IPS DF 4.7 (cell line): ENCODE results near the gene SNX25.

Experiments
- DNase-seq: peaks from one replicate; pipeline ENCODE4 v3.0.0-alpha.2; 2013; ENCODE audit warnings: low spot score; ENCODE audit errors: extremely low read depth

Gene SNX25

DNA sequence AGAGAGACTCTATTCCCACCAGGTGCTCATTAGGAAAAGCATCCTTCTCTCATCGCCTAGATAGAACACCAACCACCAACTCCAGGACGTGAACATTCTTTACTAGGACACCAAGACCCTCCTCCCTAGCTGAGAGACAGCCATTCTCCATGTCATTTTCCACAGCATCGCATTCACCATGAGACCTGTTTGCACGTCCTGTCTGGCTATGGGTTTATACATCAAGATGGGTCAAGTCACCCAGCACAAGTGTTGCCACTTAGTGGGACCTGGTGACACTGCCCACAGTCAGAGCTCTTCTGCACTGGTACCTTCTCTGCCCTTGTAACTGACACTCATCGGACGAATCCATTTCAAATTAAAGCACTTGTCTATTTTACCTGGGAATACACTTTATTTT, 168.9 kb downstream of the SNX25 start:
- no peak for DNase-seq

DNA sequence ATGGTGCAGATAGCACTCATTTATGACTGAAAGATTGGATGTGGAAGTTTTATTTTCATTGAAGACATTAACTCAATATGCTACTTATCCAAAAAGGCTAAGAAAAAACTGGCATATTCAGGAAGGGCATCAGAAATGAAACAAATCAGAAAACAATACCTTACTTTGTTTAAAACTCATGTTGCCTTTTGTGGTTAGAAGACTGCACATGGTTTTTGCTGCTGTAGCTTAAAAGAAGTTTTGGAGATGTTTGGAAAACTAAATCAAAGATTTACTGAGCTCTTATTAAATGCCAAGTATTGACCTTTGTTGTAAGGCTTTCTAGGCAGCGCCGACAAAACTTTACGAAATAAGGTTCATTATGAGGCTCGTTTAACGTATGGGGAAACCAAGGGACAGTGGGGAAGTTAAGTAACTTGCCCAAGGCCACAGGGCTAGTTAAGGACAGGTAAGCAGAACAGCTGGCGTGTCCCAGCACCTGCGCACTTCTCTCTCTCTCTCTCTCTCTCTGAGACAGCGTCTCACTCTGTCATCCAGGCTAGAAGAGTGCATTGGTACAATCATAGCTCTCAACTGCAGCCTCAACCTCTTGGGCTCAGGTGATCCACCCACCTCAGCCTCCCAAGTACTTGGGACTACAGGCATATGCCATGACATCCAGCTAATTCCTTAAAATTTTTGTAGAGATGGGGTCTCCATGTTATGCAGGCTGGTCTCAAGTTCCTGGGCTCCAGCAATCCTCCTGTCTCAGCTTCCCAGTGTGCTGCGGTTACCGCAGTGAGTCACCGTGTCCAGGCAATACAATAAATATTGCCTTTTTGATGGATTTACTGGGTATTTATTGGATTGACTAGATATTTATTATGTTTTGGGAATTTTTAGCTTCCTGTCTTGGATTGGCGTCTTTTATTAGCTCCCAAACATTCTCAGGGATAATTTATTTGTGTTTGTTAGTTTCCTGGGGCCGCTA, 170.2 kb downstream of the SNX25 start:
- no peak for DNase-seq

DNA sequence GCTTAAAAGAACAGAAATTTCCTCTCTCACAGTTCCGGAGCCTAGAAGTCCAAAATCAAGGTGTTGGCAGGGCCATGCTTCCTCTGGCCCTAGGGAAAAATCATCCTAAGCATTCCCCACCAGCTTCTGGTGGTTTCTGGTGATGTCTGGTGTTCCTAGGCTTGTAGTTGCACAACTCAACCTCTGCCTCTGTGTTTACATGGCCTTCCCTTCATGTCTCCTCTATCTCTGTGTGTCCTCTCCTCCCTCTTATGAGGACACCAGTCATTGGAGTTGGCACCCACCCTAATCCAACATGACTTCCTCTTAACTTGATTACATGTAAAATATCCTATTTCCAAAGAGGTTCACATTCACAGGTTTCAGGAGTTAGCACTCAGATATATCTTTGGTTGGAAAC, 170.9 kb downstream of the SNX25 start:
- no peak for DNase-seq

DNA sequence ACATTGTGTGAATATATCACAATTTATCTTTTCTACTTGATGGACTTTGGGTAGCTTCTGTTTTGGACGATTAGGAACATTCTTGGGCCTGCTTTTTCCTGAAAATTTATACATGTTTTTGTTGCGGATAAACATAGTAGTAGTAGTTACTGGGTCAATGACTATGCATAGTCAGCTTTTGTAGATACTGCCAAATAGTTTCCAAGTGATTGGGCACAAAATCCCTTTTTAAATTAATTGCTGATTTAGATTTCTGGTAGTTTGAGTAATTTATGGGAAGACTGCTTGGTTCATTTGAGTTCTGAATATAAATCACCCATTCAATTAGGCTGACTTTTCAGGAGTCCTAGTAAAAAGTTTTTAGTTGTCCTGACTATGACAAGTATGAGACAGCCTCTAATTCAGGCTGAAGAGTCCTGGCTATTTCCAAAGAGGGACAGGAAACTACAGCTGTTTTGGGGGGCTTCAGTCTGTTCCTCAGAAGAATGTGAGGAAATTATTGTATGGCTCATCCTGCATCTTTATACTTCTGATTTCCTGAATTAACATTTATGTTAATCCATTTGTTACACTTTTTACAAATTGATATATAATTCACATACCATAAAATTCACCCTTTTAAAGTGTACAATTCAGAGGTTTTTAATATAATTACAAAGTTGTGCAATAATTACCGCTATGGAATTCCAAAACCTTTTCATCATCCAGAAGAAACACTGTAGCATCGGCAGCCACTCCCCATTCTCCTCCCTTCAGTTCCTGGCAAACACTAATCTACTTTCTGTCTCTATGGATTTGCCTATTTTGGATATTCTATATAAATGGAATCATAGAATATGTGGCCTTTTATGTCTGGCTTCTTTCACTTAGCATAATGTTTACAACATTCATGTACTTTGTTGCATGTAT, 172.1 kb downstream of the SNX25 start:
- no peak for DNase-seq

DNA sequence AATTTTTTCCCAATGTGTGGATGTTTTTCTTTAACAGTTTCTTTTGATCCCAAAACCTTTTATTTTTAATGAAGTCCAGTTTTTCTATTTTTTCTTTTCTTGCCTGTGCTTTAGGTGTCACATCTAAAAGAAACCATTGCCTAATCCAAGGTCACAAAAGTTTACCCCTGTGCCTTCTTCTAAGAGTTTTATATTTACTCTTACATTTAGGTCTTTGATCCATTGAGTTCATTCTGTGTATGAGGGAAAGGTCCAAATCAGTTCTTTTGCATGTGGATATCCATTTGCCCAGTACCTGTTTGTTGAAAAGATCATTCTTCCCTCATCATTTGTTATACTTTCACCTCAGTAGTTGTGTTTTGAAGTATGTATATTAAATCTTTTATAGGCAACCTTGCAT, 173.4 kb downstream of the SNX25 start:
- DNase-seq: no peak

DNA sequence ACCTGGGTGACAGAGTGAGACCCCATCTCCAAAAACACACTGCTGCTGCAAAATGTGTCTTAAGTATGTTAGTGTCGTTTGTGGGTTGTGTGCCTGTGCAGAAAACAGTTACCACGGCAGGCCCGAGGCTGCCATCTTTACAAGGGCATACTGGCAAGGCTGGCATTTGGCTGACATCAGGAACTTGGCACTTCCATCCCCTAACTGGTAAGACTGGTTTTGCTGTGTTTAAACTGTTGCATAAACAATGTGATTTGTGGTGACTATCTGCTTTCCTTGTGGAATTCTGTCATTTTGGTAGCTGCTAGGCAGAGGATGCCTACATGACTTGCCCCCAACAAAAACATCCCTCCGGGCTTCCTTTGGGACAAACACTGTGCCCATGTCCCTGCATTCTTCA, 174.1 kb downstream of the SNX25 start:
- DNase-seq: no peak

DNA sequence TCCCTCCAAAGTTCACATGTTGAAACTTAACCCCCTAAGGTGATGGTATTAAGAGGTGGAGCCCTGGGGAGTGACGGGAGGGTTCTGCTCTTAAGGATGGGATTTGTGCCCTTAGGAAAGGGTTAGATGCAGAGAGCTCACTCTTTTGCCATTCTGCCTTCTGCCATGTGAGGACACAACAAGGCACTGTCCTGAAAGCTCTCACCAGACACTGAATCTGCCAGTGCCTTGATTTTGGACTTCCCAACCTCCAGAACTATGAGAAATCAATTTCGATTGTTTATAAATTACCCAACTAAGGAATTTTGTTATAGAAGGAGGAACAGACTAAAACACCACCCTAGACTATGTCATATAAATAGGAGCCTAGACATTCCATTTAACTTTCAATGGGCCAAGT, 174.7 kb downstream of the SNX25 start:
- DNase-seq: no peak

DNA sequence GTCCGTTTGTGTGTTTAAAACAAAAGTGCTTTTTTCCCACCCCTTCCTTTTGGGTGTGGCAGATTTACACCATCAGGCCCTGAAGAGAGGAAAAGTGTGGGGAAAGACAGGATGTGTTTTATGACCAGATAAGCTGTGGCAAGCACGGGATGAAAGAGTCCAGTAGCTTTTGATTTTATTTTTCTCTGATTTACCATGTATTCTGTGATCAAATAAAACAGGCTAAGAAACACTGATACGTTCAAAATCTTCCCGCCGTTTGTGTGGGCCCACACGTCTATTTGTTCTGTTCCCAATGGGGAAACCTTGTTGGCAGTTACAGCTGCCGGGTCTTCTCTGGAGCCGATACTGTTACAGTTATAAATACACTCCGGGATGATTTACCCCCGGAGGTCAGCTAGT, 175.5 kb downstream of the SNX25 start:
- no peak for DNase-seq

DNA sequence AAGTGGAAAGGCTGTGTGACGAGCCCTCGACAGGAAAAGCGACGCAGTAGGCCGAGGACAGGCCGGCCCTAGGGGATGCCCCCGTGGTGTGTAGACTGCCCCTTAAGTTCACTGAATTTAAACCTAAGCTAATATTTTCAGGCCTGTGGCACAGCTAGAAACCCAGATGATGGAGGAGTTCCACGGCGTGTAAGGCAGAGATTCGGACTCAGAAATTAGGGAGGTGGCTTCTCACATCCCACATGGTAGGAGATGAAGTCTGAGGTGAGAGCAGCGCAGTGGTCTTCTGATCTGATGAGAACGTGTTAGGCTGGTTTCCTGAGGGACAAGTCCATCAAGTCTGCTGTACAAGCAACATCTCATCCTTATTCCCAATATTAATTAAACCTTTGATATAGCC, 178.6 kb downstream of the SNX25 start:
- no peak for DNase-seq

DNA sequence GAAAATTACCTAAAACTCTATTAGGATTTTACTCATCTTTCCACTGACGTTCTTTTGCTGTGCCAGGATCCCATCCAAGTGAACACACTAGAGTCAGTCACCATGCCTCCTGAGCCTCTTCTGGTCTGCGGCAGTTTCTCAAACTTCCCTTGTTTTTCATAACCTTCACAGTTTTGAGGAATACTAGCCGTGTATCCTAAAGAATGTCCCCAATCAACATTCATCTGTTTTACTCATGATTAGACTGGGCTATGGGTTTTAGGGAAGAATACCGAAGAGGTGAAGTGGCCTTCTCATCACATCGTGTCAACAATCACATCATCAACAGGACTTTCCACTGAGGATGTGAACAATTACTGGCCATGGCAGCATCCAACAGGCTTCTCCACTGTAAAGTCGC, 181.5 kb downstream of the SNX25 start:
- no peak for DNase-seq

DNA sequence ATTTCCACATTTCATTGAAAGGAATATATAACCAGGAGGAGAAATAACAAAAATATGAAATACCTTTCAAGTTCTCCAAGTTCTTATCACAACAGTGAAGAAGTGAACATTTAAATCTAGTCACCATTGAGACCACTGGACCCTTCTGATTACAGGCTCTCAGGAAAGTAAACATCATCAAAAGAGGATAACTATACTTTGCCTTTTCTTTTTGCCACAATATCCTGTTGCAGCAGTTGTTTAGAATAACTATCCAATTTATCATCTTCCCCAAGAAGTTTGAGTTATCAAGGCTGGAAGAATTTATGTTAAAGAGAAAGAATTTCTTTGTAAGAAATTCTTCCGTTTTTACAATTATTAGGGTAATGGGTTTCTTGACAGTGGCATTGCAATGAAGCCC, 182.8 kb downstream of the SNX25 start:
- no peak for DNase-seq

DNA sequence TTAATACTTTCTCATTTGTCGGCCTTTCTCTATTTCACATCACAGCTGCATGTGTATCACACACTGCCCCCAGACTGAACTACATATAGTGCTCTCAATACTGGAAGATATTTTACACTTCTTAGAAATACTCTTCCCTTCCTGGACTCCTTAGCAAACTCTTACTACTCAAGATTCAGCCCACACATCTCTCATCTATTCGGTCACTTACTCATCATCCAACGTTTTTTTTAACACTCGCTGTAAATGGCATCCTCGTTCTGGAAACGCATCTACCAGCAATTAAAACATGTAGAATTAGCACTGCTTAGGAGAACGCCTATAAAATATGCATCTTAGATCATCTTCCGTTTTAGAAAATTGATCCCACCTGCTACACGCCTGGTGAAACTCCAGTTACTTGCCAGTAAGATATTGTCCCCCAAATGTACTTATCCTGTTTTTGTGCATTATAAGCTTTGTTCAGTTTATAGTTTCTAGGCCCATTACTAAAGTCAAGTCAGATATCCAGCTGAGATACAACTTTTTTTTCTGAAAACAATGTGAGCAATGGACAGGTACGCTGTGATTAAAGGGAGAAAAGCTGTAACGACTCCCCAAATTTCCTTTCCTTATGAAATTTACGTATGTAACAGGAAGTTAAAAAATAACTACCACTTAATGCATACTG, 185.3 kb downstream of the SNX25 start:
- no peak for DNase-seq

DNA sequence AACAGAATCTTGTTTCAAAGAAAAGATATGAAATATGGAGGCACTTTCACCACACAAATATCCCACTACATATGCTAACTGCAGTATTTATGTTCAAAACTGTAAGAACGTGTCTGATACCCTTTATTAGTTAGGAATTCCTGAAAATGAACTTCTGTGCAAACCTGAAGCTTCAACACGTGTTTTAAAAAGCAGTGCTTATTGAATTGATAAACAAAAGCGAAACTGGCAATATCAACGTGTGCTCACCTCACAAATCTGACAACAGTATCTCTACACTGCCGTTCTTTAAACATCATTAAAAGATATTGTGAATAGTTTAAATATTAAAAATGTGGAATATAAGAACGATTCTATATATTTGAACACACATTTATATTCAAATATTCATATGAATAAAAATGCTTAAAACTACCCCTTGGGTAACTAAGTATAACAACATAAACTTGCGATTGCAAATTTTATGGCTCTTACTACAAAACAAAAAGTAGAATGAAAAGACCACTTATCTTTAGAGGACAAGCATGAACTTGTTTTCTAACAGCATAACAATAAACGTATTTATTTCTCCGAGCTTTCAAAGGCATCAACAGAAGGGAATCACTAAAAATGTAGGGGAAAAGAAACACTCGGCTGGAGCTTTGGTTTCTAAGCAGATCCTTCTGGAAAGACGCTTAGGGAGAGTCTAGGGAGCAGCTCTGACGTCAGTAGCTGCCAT, 186.0 kb downstream of the SNX25 start, which contains the start of gene LRP2BP:
LRP2BP (minus strand) TSS at position 687 of the 718 bp plus-strand sequence. CDS start 17,738 bp downstream, outside the sequence.
- no peak for DNase-seq

DNA sequence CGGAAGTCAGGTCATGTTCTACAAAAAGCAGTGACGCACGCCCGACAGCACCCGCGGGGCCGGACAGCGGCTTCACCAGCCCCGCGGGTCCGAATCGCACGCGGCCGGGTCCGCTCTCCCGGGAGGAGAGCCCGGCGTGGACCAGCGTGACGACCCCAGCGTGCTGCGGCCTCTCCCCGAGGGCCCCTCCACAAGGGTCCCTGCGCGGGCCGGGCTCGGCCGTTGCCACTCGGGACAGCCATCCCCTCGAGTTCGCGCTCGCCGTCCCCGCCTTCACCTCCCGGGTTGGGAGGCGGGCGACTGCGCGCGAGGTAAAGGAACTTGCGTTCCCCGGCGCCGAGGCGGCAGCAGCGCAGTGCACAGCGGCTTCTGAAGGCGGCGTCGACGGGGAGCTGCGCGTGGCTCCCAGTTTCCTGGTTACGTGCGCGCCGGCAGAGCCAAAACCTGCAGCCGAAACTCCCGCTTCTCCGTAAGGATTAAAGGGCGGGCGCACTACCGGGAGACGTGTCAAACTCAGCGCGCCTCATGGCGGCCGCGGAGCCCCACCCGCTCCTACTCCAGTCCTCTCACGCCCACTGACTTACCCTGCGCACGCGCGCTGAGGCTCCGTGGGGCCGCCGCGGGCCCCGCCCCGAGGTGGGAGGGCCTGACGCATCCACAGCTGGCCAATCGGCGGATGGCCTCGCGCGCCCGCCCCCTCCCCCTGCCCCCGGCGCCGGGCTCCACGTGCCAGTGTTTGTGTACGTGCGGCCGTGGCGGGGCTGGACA, 186.7 kb downstream of the SNX25 start:
- no peak for DNase-seq

DNA sequence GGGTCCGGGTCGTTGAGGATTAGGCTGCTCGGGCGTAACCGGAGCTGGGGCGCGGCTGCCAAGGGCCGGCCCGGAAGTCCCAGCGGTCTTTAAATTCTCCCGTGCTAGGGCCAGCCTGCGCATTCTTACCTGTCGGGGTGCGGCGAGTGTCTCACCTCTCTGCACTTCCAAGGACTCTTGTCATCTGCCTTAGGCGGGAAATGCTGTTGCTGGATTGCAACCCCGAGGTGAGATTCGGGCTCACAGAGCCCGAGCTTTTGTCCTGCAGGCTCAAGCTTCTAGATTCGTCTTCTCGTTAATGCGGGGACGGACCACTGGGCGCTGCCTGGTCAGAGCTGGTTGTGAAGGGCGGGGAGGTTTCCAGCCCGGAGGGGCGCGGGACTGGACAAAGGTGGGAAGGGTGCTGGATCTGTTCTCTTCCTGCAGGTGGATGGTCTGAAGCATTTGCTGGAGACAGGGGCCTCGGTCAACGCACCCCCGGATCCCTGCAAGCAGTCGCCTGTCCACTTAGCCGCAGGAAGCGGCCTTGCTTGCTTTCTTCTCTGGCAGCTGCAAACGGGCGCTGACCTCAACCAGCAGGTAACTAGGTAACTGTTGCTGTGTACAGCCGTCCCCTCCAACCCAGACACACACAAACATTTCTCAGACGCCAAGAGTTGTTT, 187.5 kb downstream of the SNX25 start, which contains the start of gene ANKRD37:
ANKRD37 (plus strand) TSS at position 118 of the 662 bp plus-strand sequence; CDS start at position 201, 83 bp downstream.
- no peak for DNase-seq

DNA sequence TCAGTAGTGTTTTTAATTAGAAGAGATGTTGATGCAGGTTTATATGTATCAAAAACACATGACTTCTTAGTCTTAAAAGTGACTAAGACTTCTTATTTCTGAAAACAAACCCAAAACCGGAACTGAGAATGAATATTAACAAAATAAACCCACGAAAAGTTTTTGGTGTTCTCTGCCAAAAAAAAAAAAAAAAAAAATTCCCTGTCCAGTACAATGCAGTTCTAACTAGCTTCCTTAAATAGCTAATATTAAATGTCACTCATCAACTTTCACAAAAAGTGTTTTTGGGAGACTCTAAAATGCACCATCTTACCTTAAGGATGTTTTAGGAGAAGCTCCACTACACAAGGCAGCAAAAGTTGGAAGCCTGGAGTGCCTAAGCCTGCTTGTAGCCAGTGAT, 189.2 kb downstream of the SNX25 start:
- no peak for DNase-seq

DNA sequence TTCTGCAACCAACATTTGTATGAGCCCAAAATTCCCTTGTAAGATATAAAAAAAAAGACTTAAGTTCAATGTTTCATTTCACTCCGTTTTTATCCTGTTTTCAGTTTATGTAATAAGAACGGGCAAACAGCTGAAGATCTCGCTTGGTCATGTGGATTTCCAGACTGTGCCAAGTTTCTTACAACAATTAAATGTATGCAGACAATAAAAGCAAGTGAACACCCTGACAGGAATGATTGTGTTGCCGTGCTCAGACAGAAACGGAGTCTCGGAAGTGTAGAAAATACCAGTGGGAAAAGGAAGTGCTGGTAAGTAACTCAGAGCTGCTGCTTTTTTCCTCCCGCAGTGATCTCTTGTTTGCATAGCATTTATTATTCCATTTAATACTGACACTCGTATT, 190.1 kb downstream of the SNX25 start:
- DNase-seq: no peak

DNA sequence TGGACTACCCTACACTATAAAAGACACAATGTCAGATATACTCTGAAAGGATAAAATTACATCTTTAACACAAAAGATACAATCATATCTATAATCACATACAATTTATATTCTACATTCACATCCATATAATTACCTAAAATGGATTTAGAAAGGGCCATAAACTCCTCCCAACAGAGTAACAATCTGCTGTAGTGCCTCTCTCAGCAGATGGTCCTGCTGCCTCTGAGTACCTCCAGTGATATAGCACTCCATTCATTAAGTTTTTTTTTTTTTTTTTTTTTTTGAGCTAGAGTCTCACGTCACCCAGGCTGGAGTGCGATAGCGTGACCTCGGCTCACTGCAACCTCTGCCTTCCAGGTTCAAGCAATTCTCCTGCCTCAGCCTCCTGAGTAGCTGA, 194.6 kb downstream of the SNX25 start:
- no peak for DNase-seq

DNA sequence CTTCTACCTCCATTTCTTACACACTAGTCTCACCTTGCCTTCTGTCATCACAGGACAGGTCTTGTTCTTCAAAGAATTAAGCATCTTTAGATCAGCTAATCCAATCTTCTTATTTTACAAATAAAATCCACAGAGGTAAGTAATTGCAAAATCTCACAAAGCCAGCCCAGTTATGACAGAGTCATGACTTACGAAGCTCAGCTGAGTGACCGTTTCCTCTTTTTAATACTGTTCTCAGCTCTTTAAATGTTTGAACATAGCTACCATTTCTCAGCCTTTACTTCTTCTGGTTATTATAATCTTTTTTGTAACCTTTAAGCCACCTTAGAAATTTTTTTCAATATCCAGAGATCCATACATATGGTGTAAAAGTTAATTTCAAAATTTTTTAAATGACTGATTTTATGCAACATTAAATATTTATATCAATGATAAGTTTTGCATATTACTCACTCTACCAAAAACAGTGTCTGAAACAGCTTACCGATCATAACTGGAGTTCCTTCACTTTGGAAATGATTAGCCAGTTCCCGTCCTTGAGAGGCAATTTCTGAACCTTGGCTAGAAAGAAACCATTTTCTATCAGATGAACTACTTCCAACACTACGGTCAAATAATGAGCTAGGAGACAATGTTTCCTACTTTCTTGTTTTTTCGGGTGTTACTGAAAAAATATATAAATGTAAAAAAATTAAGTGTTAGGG, 196.1 kb downstream of the SNX25 start:
- no peak for DNase-seq
